ENCODE results near the gene EML1. TPM values are rescaled to one million over a fixed set of nuclear protein-coding genes. Genes with fewer than 3 reads are reported as not detected.

The EML1 gene
- total RNA-seq, 1 donor from 2014 or later: 29.9 TPM

DNA sequence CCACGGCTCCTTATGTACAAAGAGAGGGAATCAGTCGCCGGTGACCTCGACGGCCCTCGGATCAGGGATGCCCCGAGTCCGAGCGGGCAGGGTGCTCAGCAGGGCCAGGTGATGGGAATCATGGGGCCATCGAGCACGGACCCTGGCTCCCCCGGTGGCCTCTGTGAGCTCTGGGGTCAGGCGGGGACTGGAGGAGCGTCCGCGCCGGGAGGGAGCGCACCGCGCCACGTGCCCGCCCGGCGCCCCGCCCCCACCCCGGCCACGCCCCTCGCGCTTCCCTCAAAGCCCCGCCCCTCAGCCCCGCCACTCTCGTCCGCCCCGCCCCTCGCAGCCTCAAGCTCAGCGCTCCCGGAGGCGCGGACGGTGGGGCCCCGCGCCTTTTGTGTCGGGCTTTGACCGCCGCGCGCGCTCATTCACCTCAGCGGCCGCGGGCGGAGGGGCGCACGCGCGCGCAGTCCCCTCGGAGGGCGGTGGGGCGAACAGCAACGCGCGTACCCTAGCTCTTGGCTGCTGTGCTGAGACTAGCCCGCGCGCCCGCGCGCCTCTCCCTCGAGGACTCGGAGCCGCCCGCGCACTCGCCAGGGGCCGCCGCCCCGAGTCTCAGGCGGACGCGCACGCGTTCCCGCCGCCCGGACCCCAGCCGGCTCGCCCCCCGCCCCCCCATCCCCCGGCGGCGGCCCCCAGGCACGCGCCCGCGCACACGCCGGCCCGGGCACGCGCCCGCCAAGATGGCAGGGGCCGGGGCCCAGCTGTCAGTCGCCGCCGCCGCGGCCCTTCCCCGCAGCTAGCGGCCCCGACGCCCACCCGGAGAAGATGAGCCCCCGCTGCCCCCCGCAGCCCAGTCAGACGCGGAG is 178.1 kb downstream of the EML1 start:
- intact Hi-C loops (cut with DNase I): no loop called here
- DNase-seq (ENCODE audit: low spot score): peak; percentile 87

DNA sequence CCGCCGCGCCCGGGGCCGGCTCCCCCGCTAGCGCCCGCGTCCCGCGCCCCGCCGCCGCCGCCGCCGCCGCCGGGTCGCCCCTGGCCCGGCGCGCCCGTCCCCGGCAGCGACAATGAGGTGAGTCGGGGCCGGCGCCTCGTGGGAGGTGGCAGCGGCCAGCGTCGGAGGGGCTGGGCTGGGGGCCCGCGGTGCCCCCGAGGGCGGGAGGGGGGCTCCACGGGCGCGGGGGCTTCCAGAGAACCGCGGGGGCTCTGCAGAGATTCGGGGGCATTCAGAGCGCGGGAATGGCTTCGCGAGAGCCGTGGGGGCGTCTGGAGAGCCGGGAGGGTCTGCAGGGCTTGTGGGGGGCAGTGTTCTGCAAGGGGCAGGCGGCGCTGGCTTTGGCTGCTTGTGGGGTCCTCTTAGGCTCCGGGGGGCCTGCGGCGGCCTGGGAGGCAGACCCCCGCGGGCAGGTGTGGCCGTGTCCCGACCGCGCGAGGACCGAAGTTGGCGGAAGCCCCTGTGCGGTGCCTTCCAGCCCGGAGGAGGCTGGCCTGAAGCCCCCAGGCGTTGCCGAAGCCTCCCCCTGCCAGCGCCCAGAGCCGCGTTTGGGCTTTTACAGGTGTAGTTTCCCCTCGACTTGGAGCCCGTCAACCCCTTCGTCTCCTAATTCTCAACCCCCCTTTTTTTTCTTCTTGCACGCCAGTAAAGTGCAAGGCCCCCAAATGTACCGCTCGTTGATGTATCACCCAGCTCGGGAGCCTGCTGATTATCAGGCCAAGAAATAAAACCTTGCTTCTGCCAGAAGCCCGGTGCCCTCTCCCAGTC is 178.9 kb downstream of the EML1 start:
- intact Hi-C loops (cut with DNase I): no loop called here
- DNase-seq (ENCODE audit: low spot score): no peak

DNA sequence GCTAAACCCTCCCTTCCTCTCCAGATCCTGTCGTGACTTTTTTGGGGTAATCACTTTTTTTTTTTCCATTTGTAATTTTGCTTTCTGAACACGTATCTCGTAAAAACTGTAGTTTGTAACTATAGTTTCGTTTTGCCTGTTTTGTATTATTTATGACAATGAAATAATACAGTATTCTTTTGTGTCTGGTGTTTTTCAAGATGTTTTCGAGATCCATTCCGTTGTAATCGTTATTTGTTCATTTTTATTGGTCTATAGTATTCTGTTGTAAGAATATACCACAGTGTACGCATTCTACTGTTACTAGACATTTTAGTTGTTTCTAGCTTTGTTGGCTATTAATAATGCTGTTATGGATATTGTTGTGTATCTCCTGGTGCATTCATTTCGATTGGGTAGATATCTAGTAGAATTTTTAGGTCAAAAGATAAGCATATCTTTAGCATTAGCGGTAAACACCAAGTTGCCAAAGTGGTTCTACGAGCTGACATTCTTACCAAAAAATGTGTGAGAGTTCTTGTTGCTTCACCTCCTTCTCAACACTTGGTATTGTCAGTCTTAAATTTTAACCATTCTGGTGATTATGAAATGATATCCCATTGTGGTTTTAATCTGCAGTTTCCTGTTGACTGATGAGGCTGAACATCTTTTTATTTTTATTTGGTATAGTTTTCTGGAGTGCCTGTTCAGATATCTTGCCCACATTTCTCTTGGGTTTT is 179.7 kb downstream of the EML1 start:
- DNase-seq (ENCODE audit: low spot score): no peak
- intact Hi-C loops (cut with DNase I): no loop called here

DNA sequence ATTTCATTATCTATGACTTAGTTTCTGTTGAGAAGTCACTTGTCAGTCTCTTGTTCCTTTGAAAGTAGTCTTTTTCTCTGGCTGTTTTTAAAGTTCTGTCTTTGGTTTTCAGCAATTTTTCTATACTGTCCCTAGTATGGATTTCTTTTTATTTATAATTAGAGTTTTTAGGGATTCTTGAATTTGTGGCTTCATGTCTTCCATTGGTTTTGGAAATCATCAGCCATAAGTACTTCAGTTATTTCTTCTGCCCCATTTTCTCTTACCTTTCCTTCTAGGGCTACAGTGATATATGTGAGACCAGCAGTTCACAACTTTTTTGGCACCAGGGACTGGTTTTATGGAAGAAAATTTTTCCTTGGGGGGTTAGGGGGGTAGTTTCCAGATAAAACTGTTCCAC is 182.0 kb downstream of the EML1 start:
- intact Hi-C loops (cut with DNase I): no loop called here
- no peak for DNase-seq (ENCODE audit: low spot score)

DNA sequence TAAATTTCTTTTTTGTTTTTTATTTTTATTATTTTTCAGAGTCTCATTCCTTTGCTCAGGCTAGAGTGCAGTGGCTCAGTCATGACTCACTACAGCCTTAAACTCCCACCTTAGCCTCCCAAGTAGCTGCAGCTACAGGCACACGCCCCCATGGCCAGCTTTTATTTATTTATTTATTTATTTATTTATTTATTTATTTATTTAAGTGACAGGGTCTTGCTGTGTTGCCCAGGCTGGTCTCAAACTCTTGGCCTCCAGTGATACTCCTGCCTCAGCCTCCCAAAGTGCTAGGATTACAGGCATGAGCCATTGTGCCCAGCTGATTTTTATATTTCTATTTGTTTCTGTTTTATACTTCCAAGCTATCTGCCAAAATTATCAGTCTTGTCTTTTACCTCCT is 182.8 kb downstream of the EML1 start:
- intact Hi-C loops (cut with DNase I): no loop called here
- DNase-seq (ENCODE audit: low spot score): no peak

DNA sequence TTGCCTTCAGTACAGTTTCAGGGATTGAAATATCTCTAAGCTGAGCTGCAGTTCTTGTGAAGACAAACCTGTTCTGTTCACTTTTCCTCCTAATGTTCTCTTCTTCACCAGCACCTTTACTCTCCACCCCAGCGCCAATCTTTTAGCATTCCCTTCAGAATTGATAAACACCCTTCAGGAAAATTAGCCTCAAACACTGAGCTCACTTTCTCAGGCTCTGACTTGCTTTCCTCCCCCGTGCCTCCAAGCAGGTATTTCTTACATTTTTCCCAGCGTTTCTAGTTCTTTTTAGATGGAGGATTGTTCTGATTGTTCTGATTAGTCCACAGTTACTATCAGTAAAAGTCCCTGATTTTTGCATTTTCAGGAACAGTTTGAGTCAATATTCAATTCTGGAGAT is 183.5 kb downstream of the EML1 start:
- DNase-seq (ENCODE audit: low spot score): no peak

DNA sequence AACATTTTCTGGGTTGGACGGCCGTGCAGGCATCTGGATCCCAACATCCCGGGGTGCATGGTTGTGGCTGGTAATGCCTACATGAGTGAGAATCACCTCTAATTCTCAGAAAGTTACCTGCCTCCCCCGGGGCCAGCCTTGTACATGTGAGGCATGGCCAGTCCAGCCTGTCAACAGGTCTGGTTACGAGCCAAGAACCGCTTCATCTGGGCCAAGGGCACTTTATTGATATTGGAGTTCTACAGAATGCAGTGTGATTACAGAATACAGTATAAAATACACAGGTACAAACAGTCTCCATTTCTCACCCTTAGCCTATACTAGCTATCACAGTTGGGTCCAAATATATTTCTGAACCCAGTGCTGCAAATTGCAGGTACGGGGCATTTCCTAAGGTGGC is 187.1 kb downstream of the EML1 start:
- intact Hi-C loops (cut with DNase I): loop anchor here (5.0 kb wide), 1 partner anchor 397 kb away; the partner anchor contains the start of gene WDR25

More for the DNA sequence above, 183.5 kb downstream of the EML1 start:
- intact Hi-C loops (cut with DNase I): no loop called here

DNA sequence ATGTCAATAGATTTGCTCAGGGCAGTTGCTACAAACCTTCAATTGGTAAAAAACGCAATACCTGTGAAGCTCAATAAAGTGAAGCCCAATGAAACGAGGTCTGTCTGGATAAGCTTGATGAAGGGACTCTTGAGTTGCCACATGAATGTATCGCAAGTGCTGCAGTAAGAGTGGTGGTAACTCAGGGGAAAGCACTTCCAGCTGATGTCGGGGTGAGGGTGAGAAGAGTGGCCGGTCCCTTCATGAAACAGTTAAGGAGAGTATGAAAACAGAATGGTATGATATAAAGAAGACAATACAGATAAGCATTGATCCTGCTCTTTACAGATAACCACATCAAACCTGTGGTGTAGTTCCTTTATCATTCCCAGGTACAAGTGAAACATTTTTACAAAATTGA is 188.6 kb downstream of the EML1 start:
- intact Hi-C loops (cut with DNase I): loop anchor here (1.0 to 5.0 kb wide), 3 partner anchors 123 to 395 kb away; partner anchors contain the start of gene WDR25
- no peak for DNase-seq (ENCODE audit: low spot score)

More for the DNA sequence above, 187.1 kb downstream of the EML1 start:
- no peak for DNase-seq (ENCODE audit: low spot score)

DNA sequence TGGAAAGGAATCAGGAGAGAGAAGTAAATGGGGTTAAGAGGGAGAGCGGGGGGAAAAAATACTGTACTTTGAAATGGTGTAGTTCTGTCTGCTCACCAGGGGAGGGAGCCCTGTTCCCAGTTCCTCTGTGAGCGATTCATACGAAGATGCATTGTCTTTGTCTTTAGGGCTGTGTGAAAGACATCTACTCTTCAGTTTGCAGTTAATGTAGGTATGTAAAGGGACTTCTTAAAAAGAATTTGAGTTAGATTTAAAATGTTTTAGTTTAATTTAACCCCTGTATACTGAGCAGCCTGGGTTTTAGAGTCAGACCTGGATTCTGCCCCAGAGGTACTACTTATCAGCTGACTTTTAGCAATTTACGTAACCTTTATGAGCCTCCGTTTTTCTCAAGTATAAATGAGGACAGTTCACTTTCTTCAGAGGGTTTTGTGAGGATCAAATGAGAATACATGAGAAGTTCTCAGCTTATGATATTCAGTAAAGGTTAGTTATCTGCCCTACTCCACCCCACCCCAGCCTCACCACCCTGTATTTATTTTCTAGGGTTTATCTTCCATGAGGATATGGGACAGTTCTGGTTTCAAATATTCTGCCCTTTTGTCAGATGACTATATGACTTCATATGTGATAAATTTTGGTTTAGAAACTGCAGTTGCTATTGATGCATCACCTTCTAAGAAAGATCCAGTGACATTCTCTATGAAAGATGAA is 189.5 kb downstream of the EML1 start:
- DNase-seq (ENCODE audit: low spot score): no peak
- intact Hi-C loops (cut with DNase I): loop anchor here (1.0 to 5.0 kb wide), 3 partner anchors 123 to 395 kb away; partner anchors contain the start of gene WDR25

DNA sequence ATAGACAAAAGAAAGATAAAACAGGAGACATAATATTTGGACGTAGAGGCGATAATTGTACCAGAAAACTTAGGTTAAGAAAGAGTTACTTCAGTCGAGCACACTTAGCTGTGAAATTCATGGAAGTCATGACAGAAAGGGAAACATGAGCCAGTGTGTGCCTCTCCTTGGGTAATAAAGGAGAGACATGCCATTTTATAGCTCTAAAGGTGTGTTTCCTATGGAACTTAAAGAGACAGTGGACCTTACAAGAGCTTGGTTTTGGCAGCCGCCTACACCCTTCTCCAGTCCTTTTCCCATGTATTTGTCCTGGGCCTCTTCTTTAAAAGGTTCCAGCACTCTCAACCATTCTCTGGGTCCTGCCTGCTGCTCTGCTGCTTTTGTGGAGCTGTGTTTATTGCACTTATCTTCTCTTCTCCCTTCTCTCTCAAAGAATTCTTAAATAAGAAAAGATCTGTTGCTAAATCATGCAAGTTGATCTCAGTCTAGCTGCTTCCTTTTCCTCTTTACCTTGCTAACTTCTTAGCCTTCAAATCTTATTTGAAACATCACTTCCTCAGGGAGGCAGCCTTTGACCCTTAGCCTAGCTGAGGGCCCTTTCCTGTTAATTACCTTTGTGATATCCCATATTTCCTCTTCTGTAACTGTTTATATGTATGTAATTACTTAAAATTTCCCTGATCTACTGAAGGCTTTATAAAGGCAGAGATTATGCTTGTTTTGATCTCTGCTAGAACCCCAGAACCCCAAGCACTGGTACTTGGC is 190.2 kb downstream of the EML1 start:
- DNase-seq (ENCODE audit: low spot score): no peak
- intact Hi-C loops (cut with DNase I): loop anchor here (5.0 kb wide), 1 partner anchor 394 kb away; the partner anchor contains the start of gene WDR25

DNA sequence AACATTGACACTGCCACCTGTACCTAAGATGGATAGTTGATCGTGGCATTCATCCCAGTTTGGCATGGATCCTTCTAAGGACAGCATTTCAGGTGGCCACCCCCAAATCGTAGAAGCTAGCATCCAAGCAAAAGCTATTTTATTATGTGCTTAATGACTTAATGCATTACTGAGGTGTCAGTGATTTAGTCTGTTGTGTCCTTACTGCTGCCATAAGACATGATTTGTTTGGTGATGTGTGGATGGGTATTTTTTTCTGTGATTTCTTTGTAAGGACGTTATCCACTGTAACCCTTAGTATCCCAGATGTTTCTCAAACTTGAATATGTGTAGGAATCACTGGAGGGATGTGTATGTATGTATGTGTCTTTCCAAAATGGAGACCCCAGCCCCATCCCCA is 190.8 kb downstream of the EML1 start:
- no peak for DNase-seq (ENCODE audit: low spot score)
- intact Hi-C loops (cut with DNase I): loop anchor here (5.0 kb wide), 1 partner anchor 393 kb away; the partner anchor contains the start of gene WDR25

DNA sequence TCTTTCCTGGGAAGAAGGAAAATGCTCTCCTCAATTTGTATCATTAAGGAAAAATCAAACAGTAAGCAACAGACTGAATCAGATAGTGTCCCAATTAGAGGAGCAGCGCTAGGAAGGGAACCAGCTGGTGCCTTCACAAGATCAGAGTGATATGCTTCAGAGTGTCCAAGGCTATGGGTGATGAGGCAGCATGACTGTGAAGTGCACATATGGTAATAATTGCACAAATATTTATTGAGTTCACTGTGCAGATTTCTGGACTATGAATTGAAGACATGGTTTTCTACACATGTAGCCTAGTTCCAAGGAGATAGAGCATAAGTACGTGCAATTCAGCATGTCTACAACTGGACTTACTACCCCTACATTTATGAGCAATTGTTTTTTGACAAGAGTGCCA is 193.2 kb downstream of the EML1 start:
- intact Hi-C loops (cut with DNase I): no loop called here
- no peak for DNase-seq (ENCODE audit: low spot score)

DNA sequence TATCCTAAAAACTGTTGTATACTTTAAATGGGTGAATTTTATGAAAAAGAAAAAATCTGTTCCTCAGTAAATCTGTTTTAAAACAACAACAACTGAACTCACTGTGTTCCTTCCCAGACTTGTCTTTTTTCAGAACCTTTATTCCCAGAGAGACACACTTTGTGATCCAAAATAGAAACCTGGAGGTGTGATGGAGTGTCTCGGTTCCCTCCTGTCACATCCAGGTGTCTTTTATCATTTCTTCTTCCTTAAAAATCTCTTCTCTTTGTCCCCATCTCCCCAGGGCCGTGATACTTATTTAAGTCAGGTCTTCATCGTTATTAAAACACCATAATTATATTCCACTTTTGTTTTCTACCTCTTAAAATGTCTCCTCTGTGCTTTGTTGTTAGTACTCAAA is 195.8 kb downstream of the EML1 start:
- intact Hi-C loops (cut with DNase I): no loop called here
- DNase-seq (ENCODE audit: low spot score): no peak

DNA sequence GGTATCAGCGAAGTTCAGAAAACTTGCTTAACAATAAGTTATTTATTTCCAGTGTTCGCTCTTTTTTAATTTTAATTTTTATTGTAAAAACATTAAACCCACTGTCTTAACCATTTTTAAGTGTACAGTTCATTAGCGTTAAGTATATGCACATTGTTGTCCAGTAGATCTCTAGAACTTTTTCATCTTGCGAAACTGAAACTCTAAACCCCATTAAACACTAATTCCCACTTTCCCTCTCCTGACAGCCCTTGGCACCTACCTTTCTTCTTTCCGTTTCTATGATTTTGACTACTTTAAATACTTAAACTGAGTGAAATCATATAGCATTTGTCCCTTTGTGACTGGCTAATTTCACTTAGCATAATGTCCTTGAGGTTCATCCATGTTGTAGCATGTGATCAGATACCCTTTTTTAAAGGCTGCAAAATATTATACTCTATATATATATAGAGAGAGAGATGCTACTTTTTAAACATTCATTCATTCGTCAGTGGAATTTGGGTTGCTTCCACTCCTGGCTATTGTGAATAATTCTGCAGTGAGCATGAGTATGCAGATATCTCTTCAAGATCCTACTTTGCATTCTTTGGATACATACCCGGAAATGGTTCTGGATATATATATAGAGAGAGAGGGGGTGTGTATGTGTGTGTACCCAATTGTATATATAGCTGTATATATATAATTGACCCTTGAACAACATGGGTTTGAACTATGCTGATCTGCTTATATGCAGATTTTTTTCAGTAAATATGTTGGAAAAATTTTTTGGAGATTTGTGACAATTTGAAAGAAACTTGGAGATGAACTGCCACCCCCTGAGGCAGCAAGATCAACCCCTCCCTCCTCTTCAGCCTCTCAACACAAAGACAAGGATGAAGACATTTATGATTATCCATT is 197.3 kb downstream of the EML1 start:
- intact Hi-C loops (cut with DNase I): no loop called here
- DNase-seq (ENCODE audit: low spot score): no peak

DNA sequence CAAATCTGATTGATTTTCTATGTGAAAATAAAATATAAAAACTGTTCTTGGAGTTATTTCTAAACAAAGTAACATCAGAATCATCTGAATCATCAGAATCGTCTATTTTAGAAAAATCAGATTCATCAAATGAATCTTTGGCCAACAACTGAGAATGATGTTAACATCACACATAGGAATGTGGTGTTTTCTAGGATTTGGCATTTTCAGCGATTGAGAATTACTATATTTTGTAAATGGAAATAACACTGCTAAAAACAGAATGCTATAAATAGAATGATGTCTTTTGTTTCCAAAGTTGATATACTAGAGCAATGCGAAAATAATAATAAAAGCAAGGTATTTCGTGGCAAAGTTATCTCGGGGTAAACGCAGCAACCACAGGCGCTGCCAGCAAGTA is 198.1 kb downstream of the EML1 start:
- DNase-seq (ENCODE audit: low spot score): no peak
- intact Hi-C loops (cut with DNase I): no loop called here
